NCI-H2171 (cell line): Measurements from ENCODE around the gene PYM1.
"Not testable (repeated sequence)": the region's sequence is repeated elsewhere in the genome, so short reads cannot be mapped to it uniquely, and the experiment has no call there.

Experiments
- DNase-seq: peaks from one replicate; lab custom pipeline; 2025; lab: John Stamatoyannopoulos, UW

PYM1 gene

GRCh38 chr12:55938826-55939501 is 11.3 kb upstream of the PYM1 start:
- no peak for DNase-seq

- DNase-seq = no peak
These were observed 10.3 kb upstream of the PYM1 start for GRCh38 chr12:55937981-55938380.

DNA sequence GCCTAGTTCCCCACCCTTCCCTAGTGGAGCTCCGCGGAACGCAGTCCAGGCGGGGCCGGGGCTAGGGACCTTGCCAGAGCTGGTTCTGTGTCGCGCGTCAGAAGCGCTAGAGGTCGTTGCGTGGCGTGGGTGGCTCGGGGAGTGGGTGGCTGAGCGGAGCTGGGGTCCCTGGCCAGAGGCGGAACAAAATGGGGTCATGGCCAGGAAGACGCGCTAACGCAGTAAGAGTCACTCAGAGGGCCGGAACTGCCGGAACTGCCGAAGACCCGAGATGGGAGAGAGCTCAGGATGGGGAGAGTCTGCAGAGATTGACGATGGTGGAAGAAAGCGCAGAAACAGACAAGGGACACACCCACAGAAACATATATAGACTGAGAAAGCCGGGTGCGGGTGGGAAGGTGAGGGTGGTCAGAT is 8.1 kb upstream of the PYM1 start:
- DNase-seq = no peak

DNA sequence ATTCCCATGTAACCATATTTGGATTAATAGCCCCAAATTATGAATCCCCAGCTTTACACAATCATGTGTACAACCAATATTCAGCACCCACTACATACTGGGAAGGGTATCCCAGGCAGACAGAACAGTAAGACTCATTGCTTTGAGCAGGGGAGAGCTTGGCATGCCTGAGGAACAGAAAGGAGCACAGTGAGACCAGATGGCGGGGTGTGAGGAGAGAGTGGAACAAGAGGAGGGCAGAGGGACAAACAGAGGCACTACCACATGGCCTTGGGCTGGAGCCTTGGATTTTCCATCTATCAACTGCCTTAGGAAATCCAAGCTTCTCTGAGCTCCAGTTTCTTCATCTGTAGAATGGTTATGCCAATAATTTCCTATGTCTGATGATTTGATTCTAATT is 7.1 kb upstream of the PYM1 start:
- DNase-seq = no peak

DNA sequence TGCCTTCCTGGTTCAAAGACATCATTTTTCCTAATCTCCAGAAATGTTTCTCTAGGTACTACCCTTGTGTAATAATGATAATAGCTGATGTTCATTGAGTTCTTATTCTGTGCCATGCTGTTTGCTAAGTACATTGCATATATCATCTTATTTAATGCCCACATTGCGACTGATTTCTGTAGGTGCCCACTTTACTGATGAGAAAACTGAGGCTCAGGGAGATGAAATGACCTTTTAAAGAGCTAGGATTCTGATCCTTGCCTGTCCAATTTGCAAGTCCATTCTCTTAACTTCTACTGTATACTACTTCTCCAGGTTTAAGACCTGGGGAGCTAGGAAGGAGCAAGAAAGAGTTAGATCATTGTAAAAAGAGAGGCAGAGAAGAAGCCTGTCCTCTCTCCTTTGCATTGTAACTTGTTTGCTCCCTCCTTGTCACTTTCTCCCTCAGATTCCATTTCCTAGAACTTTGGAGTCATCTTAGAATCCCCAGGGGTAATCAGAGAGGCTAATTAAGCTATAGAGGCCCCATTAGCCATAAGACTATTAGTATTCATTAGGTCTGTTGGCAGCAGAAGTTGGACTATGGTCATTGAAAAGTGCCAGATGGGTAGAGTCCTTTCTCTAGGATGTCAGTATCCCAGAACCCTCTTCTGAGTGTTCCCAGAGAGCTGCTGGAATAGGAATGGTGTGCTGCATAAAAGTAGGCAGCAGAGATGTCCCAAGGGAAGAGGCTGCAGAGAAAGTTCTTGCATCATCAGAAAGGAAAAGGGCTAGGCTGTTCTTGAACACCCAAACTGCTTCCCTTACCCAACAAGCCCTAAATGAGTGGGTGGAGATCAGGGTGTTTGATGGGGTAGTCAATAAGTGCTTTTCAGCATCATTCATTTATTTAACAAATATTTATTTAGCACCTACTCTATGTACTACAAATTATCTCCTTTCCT is 6.4 kb upstream of the PYM1 start:
- no peak for DNase-seq

DNA sequence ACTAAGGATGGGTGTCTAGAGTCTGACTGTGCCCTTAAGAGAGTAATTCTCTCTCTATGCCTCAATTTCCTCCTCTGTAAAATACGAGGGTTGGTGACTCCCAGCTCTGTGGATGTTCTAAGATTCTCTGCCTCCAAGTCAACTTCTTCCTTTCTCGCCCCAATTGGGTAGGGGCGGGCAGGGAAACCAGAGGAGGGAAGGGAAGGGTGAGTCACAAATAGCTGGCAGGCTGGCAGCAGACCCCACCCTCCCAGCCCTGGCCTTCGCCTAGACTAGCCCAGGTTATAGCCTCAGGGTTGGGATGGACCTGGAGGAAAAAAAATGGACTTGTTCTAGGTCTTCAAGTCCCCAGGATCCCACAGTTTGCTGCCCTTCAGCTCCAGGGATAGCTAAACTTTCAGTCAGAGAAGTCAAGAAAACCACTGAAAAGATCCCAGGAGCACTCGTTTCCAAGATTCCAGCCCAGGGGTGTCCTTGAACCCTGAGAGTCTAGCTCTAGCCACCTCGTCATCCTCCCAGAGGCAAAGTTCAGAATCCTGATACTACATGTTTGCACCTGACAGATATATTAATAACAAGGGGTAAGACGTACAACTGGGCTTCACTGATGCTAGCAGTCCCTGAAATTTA is 5.6 kb upstream of the PYM1 start:
- no peak for DNase-seq

- no peak for DNase-seq
These were observed 4.8 kb upstream of the PYM1 start for GRCh38 chr12:55932551-55932910.

GRCh38 chr12:55931780-55932550 is 4.3 kb upstream of the PYM1 start:
- DNase-seq = no peak

- DNase-seq = no peak
These were observed 3.7 kb upstream of the PYM1 start for GRCh38 chr12:55931317-55931779.

DNA sequence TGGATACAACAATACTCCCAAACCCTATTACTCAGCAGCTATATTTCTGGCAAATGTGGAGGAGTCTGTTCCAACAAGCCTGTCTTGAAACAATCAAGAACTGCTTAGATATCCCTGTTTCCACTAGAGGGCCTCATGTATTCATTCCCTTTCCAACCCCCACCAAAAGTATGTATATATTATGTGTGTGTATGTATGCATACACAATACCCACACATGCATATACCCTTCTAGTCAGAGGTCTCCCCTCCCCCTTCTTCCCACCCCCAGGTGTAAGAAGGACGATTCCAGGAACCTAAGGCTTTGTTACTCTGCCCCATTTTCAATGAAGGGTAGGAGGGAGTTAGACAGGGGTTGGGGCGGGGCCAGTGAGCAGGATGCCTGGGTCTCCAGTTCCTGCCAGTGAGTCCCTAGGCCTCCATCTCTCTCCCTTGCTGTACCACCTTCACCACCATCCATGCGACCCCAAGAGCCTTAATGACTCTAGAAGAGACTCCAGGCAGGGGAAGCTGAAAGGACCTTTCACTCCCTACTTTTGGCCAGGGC is 3.1 kb upstream of the PYM1 start, which contains the start of gene DGKA:
Gene DGKA, plus strand, starts transcription at position 392 of the 546 bp plus-strand sequence. CDS start 5,342 bp downstream, outside the sequence.
- peak; percentile 52 for DNase-seq

- DNase-seq = no peak
These were observed 1.7 kb upstream of the PYM1 start for GRCh38 chr12:55929306-55929791.

DNA sequence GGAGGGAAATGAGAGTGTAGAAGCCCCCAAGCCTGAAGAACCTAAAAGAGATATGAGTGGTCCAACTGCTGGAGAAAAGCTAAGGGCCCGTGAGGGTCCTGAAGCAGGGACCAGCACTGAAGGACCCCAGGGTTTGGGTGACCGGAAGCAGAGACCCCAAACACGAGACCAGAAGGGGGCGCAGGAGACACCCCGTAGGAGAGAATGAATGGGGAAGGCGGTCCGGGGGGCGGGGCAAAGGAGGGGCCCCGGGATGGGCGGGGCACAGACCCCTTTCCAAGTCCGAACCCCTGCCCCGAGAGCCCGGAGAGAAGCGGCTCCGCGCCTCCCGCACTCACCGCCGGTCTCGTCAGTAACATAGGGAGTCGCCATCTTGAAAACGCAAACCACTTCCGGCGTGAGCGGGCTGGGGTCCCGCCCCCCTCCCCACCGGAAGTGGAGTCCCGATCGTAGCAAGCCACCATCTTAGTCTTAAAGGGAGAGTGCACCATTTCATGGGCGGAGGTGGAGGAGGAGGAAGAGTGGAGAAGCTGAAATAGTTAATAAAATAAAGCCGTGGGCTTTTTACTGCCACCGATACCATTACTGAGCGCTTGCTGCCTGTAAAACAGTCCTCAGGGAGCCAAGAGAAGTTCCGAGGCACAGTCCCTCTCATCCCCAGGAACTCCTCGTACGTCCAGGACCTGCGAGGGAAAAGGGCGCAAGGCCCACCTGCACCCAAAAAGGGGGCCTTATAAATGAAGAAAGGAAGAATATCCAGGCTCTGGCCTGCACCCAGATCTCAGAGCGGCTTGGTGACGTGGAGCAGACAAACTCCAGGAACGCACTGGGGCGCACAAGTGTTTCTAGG is 731 bp downstream of the PYM1 start:
- DNase-seq = peak; percentile 91

DNA sequence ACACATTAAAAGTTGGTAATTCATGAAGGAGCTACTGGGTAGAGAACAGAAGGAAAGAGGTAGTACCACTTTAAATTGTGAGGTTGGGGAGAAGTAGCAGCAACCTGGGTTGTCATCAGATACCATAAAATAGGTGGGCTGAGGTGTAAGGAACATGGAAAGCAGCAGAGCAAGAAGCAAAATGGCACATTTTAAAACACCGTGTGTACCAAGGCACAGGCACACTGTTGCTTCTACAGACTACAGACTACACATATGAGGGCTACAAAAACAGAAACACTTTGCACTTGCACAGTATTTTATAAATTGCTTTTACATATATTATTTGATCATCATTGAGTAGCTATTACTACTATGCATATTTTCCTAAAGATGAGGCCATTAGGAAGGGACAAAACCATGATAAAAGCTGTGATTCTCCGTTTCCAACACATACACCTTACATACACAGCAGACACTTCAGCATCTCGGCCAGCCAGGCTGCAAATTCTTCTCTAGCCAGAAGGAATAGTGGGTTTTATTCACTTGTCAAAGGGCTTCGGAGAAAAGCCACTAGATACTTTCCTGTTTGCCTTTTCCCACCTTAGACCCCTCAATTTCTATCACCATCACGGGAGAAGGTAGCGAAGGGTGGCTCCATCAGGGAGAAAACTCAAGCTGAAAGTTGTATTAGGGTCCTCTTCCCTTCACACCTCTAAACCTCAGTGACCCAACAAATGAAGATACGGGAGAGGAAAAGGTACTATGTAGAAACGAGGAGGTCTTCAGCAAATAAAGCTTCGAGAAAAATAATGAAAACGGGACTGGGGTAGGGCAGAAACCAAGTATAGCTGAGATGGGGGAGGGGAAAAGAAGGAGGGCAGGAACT is 1.6 kb downstream of the PYM1 start:
- DNase-seq = no peak

DNA sequence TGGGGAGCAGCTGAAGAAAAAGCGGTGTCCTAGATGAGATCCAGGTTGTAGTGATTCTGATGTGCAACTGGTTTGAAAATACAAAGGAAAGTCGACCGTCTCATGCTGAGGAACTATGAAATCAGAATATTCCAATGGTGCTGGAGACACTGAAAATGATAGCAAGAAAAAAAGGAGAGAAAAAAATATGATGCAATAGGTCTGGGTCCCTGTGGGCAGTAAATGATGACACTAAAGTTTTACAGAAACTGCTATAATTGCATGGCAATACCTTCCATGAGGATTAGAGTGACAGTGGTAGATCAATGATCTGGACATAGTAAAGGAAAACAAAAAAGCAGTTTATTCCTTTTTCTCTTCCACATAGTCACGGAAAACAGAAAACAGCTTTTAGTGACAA is 2.3 kb downstream of the PYM1 start:
- no peak for DNase-seq

DNA sequence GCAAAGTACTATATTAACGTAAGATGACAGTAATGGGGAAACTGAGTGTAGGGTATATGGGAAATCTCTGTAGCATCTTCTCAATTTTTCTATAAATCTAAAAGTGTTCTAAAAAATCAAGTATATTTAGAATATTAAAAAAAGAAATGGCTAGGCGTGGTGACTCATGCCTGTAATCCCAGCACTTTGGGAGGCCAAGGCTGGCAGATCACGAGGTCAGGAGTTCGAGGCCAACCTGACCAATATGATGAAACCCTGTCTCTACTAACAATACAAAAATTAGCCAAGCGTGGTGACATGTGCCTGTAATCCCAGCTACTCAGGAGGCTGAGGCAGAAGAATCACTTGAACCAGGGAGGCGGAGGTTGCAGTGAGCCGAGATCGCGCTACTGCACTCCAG is 4.0 kb downstream of the PYM1 start:
- not testable (repeated sequence) for DNase-seq

- DNase-seq = no peak
These were observed 5.6 kb downstream of the PYM1 start for GRCh38 chr12:55922126-55922525.

DNA sequence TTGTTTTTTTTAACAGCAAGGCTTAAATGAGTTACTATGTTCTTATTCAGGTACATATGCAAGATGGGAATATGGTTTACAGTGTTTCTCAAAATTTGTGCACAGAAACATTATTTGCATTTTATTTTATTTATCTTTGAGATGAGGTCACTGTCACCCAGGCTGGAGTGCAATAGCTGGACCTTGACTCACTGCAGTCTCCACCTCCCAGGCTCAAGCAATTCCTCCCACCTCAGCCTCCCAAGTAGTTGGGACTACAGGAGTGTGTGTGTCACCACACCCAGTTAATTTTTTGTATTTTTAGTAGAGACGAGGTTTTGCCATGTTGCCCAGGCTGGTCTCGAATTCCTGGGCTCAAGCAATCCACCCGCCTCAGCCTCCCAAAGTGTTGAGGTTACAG is 8.7 kb downstream of the PYM1 start:
- DNase-seq = not testable (repeated sequence)

DNA sequence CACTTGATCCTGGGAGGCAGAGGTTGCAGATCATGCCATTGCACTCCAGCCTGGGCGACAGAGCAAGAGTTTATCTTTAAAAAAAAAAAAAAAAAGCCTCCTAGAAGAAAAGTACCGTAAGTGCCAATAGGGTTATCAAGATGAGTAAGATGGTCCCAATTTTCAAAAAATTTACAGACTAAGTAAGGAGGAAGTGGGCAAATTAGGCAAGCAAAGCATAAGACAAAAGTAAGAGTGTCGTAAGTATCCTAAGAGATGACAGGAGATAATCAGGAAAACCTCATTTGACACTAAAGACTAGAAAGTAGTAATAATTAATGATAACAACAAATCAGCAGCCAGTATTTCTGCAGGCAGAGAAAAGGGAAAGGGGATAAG is 12.2 kb downstream of the PYM1 start:
- DNase-seq = no peak

GRCh38 chr12:55912908-55913307 is 14.8 kb downstream of the PYM1 start:
- DNase-seq = no peak

GRCh38 chr12:55909513-55909884 is 18.2 kb downstream of the PYM1 start:
- DNase-seq = no peak
